Keratinocyte (primary cell): ENCODE measurements around the gene SORBS1. TPM values are rescaled to one million over a fixed set of nuclear protein-coding genes. Genes with fewer than 3 reads are reported as not detected.

Source experiments
- DNase-seq: peaks from one replicate; pipeline ENCODE4 v3.0.0-alpha.2; 2011; ENCODE audit warnings: low read depth, missing footprints, low spot score
- FAIRE-seq: peaks from 2 replicates; lab custom pipeline; 2011; peaks lifted over from hg19 to GRCh38; lab: Jason Lieb, UNC
- H2AFZ ChIP-seq: 2 replicates; pipeline ENCODE4 v1.6.0; 2012; ENCODE audit warnings: low read length, control low read depth, inconsistent platforms; ENCODE audit not compliant: control insufficient read depth
- H3K27ac ChIP-seq: 2 replicates; pipeline ENCODE4 v1.5.1; 2011; ENCODE audit warnings: low read length; ENCODE audit not compliant: control insufficient read depth, insufficient read depth
- H3K27me3 ChIP-seq: 3 replicates; pipeline ENCODE4 v1.6.0; 2011; ENCODE audit warnings: low read length; ENCODE audit not compliant: control insufficient read depth, insufficient read depth; ENCODE audit errors: extremely low read depth
- H3K36me3 ChIP-seq, 2 experiments: 2 replicates in 1 of 2; 3 replicates in 1 of 2; pipeline ENCODE4 v1.5.1; 2011; ENCODE audit warnings: low read length in 2 of 2, mild to moderate bottlenecking in 1 of 2; ENCODE audit not compliant: control insufficient read depth in 2 of 2, insufficient read depth in 2 of 2; ENCODE audit errors: extremely low read depth in 1 of 2
- H3K4me1 ChIP-seq: 3 replicates; pipeline ENCODE4 v1.5.1; 2011; ENCODE audit warnings: low read length; ENCODE audit not compliant: control insufficient read depth, insufficient read depth; ENCODE audit errors: extremely low read depth
- H3K4me2 ChIP-seq: 3 replicates; pipeline ENCODE4 v1.6.0; 2011; ENCODE audit warnings: low read depth, low read length; ENCODE audit not compliant: control insufficient read depth, insufficient read depth; ENCODE audit errors: extremely low read depth
- H3K4me3 ChIP-seq, 3 experiments: fragments of 200-600 bp in 1 of 3; sonication (generic) in 1 of 3; 2 replicates in 2 of 3; 3 replicates in 1 of 3; pipeline ENCODE4 v1.5.1; 2011 to 2016; ENCODE audit warnings: low read length in 3 of 3, mild to moderate bottlenecking in 3 of 3, control low read depth in 2 of 3, inconsistent platforms in 1 of 3, low read depth in 1 of 3, mixed read lengths in 1 of 3, mixed run types in 1 of 3, moderate library complexity in 1 of 3; ENCODE audit not compliant: control insufficient read depth in 2 of 3, insufficient read depth in 2 of 3; ENCODE audit errors: extremely low read depth in 1 of 3
- H3K79me2 ChIP-seq: 2 replicates; pipeline ENCODE4 v1.6.0; 2012; ENCODE audit warnings: low read length; ENCODE audit not compliant: control insufficient read depth, insufficient read depth
- H3K9ac ChIP-seq: 3 replicates; pipeline ENCODE4 v1.6.0; 2011; ENCODE audit warnings: low read length; ENCODE audit not compliant: control insufficient read depth, insufficient read depth; ENCODE audit errors: extremely low read depth
- H3K9me1 ChIP-seq: 3 replicates; pipeline ENCODE4 v1.6.0; 2011; ENCODE audit warnings: low read length; ENCODE audit not compliant: control insufficient read depth, insufficient read depth; ENCODE audit errors: extremely low read depth
- H3K9me3 ChIP-seq: 2 replicates; pipeline ENCODE4 v1.5.1; 2012; ENCODE audit warnings: low read depth, low read length; ENCODE audit not compliant: control insufficient read depth
- H4K20me1 ChIP-seq: 3 replicates; pipeline ENCODE4 v1.6.0; 2011; ENCODE audit warnings: low read length; ENCODE audit not compliant: control insufficient read depth, insufficient read depth; ENCODE audit errors: extremely low read depth
- CTCF ChIP-seq, 3 experiments: IDR thresholded peaks in 1 of 3; conservative IDR thresholded peaks in 1 of 3; optimal IDR thresholded peaks in 1 of 3; 2 replicates in 2 of 3; 3 replicates in 1 of 3; pipeline versions ENCODE3 to v1.5.1; 2011; ENCODE audit warnings: low read length in 3 of 3, mild to moderate bottlenecking in 3 of 3, moderate library complexity in 2 of 3, control low read depth in 1 of 3, inconsistent platforms in 1 of 3; ENCODE audit not compliant: insufficient read depth in 2 of 3; ENCODE audit errors: extremely low read depth in 1 of 3
- EZH2 ChIP-seq: IDR thresholded peaks from one replicate; pipeline ENCODE4 v1.6.1; 2012; ENCODE audit warnings: inconsistent platforms, mild to moderate bottlenecking, low read length, moderate library complexity
- dilution Hi-C: fragments of 300-500 bp; cut with MboI; formaldehyde crosslinking; loops from one replicate; pipeline ENCODE4 v1.7.0; 2020; ENCODE audit warnings: low sequenced_read_pairs; ENCODE audit not compliant: extremely low pct_ligation_motif_present
- polyA plus RNA-seq, 5 experiments: library from polyadenylated mRNA; depleted of rRNA in 3 of 5; stranded (reverse) in 3 of 5; stranded (forward) in 1 of 5; unstranded in 1 of 5; fragments of >200 nt; gene quantifications; 1 replicate in 1 of 5; 2 replicates in 3 of 5; 3 replicates in 1 of 5; pipeline versions ENCODE4 v1.2.1 to v1.2.3, GENCODE V29; 2011 to 2012; ENCODE audit warnings: missing spikeins in 2 of 5, low read depth in 1 of 5, low replicate concordance in 1 of 5

Gene SORBS1
- polyA plus RNA-seq, 1 donor (not counting 4 experiments of a cell fraction or from before 2014, with no cell fraction given), result 0.42 TPM

DNA sequence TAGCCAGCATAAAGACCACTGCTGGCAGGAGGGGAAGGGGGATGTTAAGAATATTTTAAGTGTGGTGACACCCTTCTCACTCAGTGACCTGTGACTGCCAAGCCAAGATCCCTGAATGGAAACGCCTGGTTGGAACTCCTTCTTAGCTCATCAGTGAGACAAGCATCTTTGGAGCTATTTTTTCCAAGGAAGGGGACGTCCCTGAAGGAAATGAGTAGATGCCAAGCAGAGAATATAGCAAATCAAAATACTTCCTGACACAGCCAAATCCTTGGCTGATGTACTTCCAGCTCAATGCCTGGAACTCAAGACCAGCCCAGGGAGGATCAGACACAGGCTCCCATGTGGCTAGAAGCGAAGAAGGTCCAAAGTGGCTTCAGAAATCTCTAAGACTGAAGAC is 82.2 kb downstream of the SORBS1 start:
- no peak overlapping the region for H3K4me3 ChIP-seq
- dilution Hi-C loops, result no loop called here
- no peak for DNase-seq
- H3K36me3 ChIP-seq, result no peaks in the 10 kb centered on the region
- no peaks in the 10 kb centered on the region for H4K20me1 ChIP-seq
- no peak overlapping the region for H2AFZ ChIP-seq
- no peak overlapping the region for H3K4me2 ChIP-seq
- H3K27me3 ChIP-seq, result peaks cover 3% of the 10 kb centered on the region
- H3K9me1 ChIP-seq, result no peaks in the 10 kb centered on the region
- no peak overlapping the region for H3K9ac ChIP-seq
- no peaks in the 10 kb centered on the region for H3K9me3 ChIP-seq
- FAIRE-seq, result no peak
- TF ChIP-seq EZH2 (no peak), CTCF (optimal IDR thresholded peaks at IDR 0.05 in 1 of 3, IDR thresholded peaks at IDR 0.05 in 1 of 3, conservative IDR thresholded peaks at IDR 0.05 in 1 of 3; ENCODE audit: extremely low read depth in 1 of 3, insufficient read depth in 2 of 3, low read length in 3 of 3) (no peak)
- no peak overlapping the region for H3K27ac ChIP-seq
- no peaks in the 10 kb centered on the region for H3K4me1 ChIP-seq
- no peaks in the 10 kb centered on the region for H3K79me2 ChIP-seq

- TF ChIP-seq EZH2 (no peak), CTCF (optimal IDR thresholded peaks at IDR 0.05 in 1 of 3, IDR thresholded peaks at IDR 0.05 in 1 of 3, conservative IDR thresholded peaks at IDR 0.05 in 1 of 3; ENCODE audit: extremely low read depth in 1 of 3, insufficient read depth in 2 of 3, low read length in 3 of 3) (no peak)
- H3K9me3 ChIP-seq, result no peaks in the 10 kb centered on the region
- no peaks in the 10 kb centered on the region for H3K9me1 ChIP-seq
- H3K36me3 ChIP-seq, result no peaks in the 10 kb centered on the region
- H3K27ac ChIP-seq, result no peak overlapping the region
- H3K4me2 ChIP-seq, result no peak overlapping the region
- no peak overlapping the region for H2AFZ ChIP-seq
- no peaks in the 10 kb centered on the region for H3K4me1 ChIP-seq
- H3K79me2 ChIP-seq, result no peaks in the 10 kb centered on the region
- peaks cover 3% of the 10 kb centered on the region for H3K27me3 ChIP-seq
- FAIRE-seq (no peak), DNase-seq (no peak)
- no peak overlapping the region for H3K4me3 ChIP-seq
- dilution Hi-C loops, result no loop called here
- H3K9ac ChIP-seq, result no peak overlapping the region
- H4K20me1 ChIP-seq, result no peaks in the 10 kb centered on the region
Observed at GRCh38 chr10:95478185-95478584, 83.0 kb downstream of the SORBS1 start.
